CD14-positive monocyte (primary cell): ENCODE results near the gene SERTAD2. TPM values are rescaled to one million over a fixed set of nuclear protein-coding genes. Genes with fewer than 3 reads are reported as not detected.
A peak's percentile ranks its signal among the peaks of the same experiment; 100 is the strongest.

Experiments used
- DNase-seq, 3 donors: peaks; one replicate each; pipeline ENCODE4 v3.0.0-alpha.2; 2011 to 2022
- H2AFZ ChIP-seq: 2 replicates; pipeline ENCODE4 v1.6.0; 2012; ENCODE audit warnings: mild to moderate bottlenecking, low read depth, low read length, inconsistent platforms; ENCODE audit not compliant: insufficient read depth, poor library complexity, severe bottlenecking
- H3K27ac ChIP-seq, 2 donors: 1 replicate in 1 of 2; 2 replicates in 1 of 2; pipeline ENCODE4 v1.5.1; 2012 to 2013; ENCODE audit warnings: low read length in 2 of 2, control low read depth in 1 of 2, inconsistent platforms in 1 of 2, low read depth in 1 of 2, mild to moderate bottlenecking in 1 of 2
- H3K27me3 ChIP-seq, 2 donors: one replicate each; pipeline versions ENCODE4 v1.6.0 to v1.6.1; 2011 to 2013; ENCODE audit warnings: low read length in 2 of 2; ENCODE audit not compliant: control insufficient read depth in 2 of 2, insufficient read depth in 2 of 2
- H3K36me3 ChIP-seq, 2 donors: replicated peaks in 1 of 2; 1 replicate in 1 of 2; 2 replicates in 1 of 2; pipeline versions ENCODE4 v1.5.1 to v1.6.1; 2012 to 2013; ENCODE audit warnings: low read length in 2 of 2, control low read depth in 1 of 2, inconsistent platforms in 1 of 2, mild to moderate bottlenecking in 1 of 2; ENCODE audit not compliant: insufficient read depth in 2 of 2, control insufficient read depth in 1 of 2
- H3K4me1 ChIP-seq, 2 donors: 1 replicate in 1 of 2; 2 replicates in 1 of 2; pipeline versions ENCODE4 v1.5.1 to v1.6.1; 2012 to 2013; ENCODE audit warnings: low read length in 2 of 2, control low read depth in 1 of 2, inconsistent platforms in 1 of 2, mild to moderate bottlenecking in 1 of 2, moderate library complexity in 1 of 2; ENCODE audit not compliant: insufficient read depth in 2 of 2, control insufficient read depth in 1 of 2
- H3K4me2 ChIP-seq: replicated peaks from 2 replicates; pipeline ENCODE3; 2012; ENCODE audit warnings: low read length, moderate library complexity, mild to moderate bottlenecking; ENCODE audit not compliant: poor library complexity, severe bottlenecking; ENCODE audit errors: extremely low read depth
- H3K4me3 ChIP-seq, 3 experiments: fragments of 200-600 bp in 1 of 3; sonication (generic) in 1 of 3; replicated peaks in 1 of 3; 1 replicate in 2 of 3; 2 replicates in 1 of 3; pipeline ENCODE4 v1.5.1; 2011 to 2013; ENCODE audit warnings: low read length in 3 of 3, mild to moderate bottlenecking in 3 of 3, control low read depth in 2 of 3, low read depth in 2 of 3, inconsistent platforms in 1 of 3, moderate library complexity in 1 of 3
- H3K79me2 ChIP-seq: 2 replicates; pipeline ENCODE4 v1.6.0; 2012; ENCODE audit warnings: mild to moderate bottlenecking, control low read depth, inconsistent platforms, low read length, moderate library complexity; ENCODE audit not compliant: insufficient read depth
- H3K9ac ChIP-seq: 2 replicates; pipeline ENCODE4 v1.6.0; 2017; ENCODE audit warnings: low read length, mild to moderate bottlenecking; ENCODE audit not compliant: insufficient read depth, poor library complexity, severe bottlenecking
- H3K9me3 ChIP-seq, 2 donors: replicated peaks in 1 of 2; 1 replicate in 1 of 2; 2 replicates in 1 of 2; pipeline versions ENCODE4 v1.5.1 to v1.6.1; 2012 to 2013; ENCODE audit warnings: low read length in 2 of 2, control low read depth in 1 of 2; ENCODE audit not compliant: control insufficient read depth in 1 of 2, insufficient read depth in 1 of 2
- H4K20me1 ChIP-seq: 2 replicates; pipeline ENCODE4 v1.6.0; 2012; ENCODE audit warnings: mild to moderate bottlenecking, low read length, control low read depth, moderate library complexity; ENCODE audit not compliant: insufficient read depth
- H3K27ac Mint-ChIP-seq, 7 donors: one replicate each; pipeline ENCODE4 v1.8.0; 2020; ENCODE audit warnings: mild to moderate bottlenecking in 7 of 7, mixed read lengths in 7 of 7, moderate library complexity in 6 of 7, inconsistent platforms in 2 of 7
- H3K27me3 Mint-ChIP-seq, 3 donors: one replicate each; pipeline ENCODE4 v1.8.0; 2021 to 2022; ENCODE audit warnings: low read depth in 3 of 3, mild to moderate bottlenecking in 3 of 3, mixed read lengths in 3 of 3, moderate library complexity in 3 of 3, inconsistent platforms in 1 of 3
- H3K36me3 Mint-ChIP-seq, 2 donors: one replicate each; pipeline ENCODE4 v1.8.0; 2020; ENCODE audit warnings: mixed read lengths in 2 of 2, inconsistent platforms in 1 of 2, mild to moderate bottlenecking in 1 of 2
- H3K4me1 Mint-ChIP-seq: one replicate; pipeline ENCODE4 v1.8.0; 2020; ENCODE audit warnings: mild to moderate bottlenecking, mixed read lengths
- H3K4me3 Mint-ChIP-seq, 2 donors: one replicate each; pipeline ENCODE4 v1.8.0; 2020; ENCODE audit warnings: mild to moderate bottlenecking in 2 of 2, mixed read lengths in 2 of 2, moderate library complexity in 1 of 2
- H3K9me3 Mint-ChIP-seq, 7 donors: one replicate each; pipeline ENCODE4 v1.8.0; 2020 to 2022; ENCODE audit warnings: mixed read lengths in 7 of 7, mild to moderate bottlenecking in 6 of 7, moderate library complexity in 6 of 7, inconsistent platforms in 2 of 7
- CTCF ChIP-seq: fragments of 200-600 bp; IDR thresholded peaks from one replicate; pipeline ENCODE4 v1.8.0; 2022; ENCODE audit warnings: antibody characterized with exemption, mild to moderate bottlenecking
- WGBS: methylation state at CpG from one replicate; pipeline ENCODE4 v1.1.5; 2013; ENCODE audit warnings: missing lambda C conversion rate; ENCODE audit not compliant: insufficient coverage; 5-methylcytosine and 5-hydroxymethylcytosine counted together
- intact Hi-C, 2 donors: fragments of 100-400 bp; cut with micrococcal nuclease; formaldehyde crosslinking; loops; one replicate each; pipeline versions ENCODE4 v1.15.0 to v1.15.1; 2023
- polyA plus RNA-seq, 3 donors: library from polyadenylated mRNA; depleted of rRNA in 1 of 3; unstranded in 2 of 3; stranded (reverse) in 1 of 3; fragments of 300-500 nt in 2 of 3; fragments of >200 nt in 1 of 3; fragmentation: Illumina TruSeq in 2 of 3; gene quantifications; 1 replicate in 2 of 3; 2 replicates in 1 of 3; pipeline ENCODE4 v1.2.3, GENCODE V29; 2012 to 2021

SERTAD2 gene
- polyA plus RNA-seq, 3 donors: 8.5 to 68.7 (median 8.8) TPM

- H3K9me3 Mint-ChIP-seq: peaks cover 0 to 6% (median 0%) of the 10 kb centered on the region in 7 donors
- Histone ChIP-seq H3K27ac (peak overlapping the region in 1 of 2 donors; percentile 86), H3K36me3 (no peaks in the 10 kb centered on the region), H3K27me3 (no peaks in the 10 kb centered on the region), H3K9me3 (no peaks in the 10 kb centered on the region), H3K9ac (no peak overlapping the region), H3K4me1 (peaks cover 38 to 40% of the 10 kb centered on the region in 2 donors), H3K79me2 (peaks cover 15% of the 10 kb centered on the region), H3K4me2 (no peak overlapping the region), H4K20me1 (no peaks in the 10 kb centered on the region), H2AFZ (no peak overlapping the region), H3K4me3 (no peak overlapping the region)
- intact Hi-C loops: loop anchor here (5.0 kb wide), 2 partner anchors 33 to 42 kb away; no protein-coding TSS in a partner anchor
- peak; percentile 23 to 78 (median 59) for DNase-seq
- TF ChIP-seq CTCF: no peak
- H3K36me3 Mint-ChIP-seq: peaks cover 0 to 7% of the 10 kb centered on the region in 2 donors
- no peaks in the 10 kb centered on the region for H3K27me3 Mint-ChIP-seq
- peaks cover 50% of the 10 kb centered on the region for H3K4me1 Mint-ChIP-seq
- WGBS: 100% methylated on average over 1 of the region's 4 CpGs
- no peak overlapping the region for H3K4me3 Mint-ChIP-seq
- H3K27ac Mint-ChIP-seq: peak overlapping the region; percentile 10 to 98 (median 80)
These were observed 45.1 kb upstream of the SERTAD2 start for GRCh38 chr2:64698668-64699444.

- no peaks in the 10 kb centered on the region for H3K36me3 ChIP-seq
- intact Hi-C loops: loop anchor here (5.0 kb wide), 2 partner anchors 34 to 41 kb away; no protein-coding TSS in a partner anchor
- WGBS: 86% methylated on average over 1 of the region's 2 CpGs
- Mint-ChIP-seq H3K27me3 (no peaks in the 10 kb centered on the region), H3K4me1 (peaks cover 50% of the 10 kb centered on the region), H3K4me3 (no peak overlapping the region), H3K36me3 (peaks cover 0 to 7% of the 10 kb centered on the region in 2 donors), H3K27ac (peak overlapping the region in 3 of 7 donors; percentile 9 to 70 (median 49)), H3K9me3 (peaks cover 0 to 6% (median 0%) of the 10 kb centered on the region in 7 donors)
- peaks cover 38 to 40% of the 10 kb centered on the region in 2 donors for H3K4me1 ChIP-seq
- H2AFZ ChIP-seq: no peak overlapping the region
- H3K9ac ChIP-seq: no peak overlapping the region
- H3K4me2 ChIP-seq: no peak overlapping the region
- no peaks in the 10 kb centered on the region for H3K9me3 ChIP-seq
- H3K27me3 ChIP-seq: no peaks in the 10 kb centered on the region
- peaks cover 15% of the 10 kb centered on the region for H3K79me2 ChIP-seq
- no peaks in the 10 kb centered on the region for H4K20me1 ChIP-seq
- H3K27ac ChIP-seq: peak overlapping the region in 1 of 2 donors; percentile 32
- H3K4me3 ChIP-seq: no peak overlapping the region
- TF ChIP-seq CTCF: no peak
- peak in 1 of 3 donors; percentile 46 for DNase-seq
These were observed 44.5 kb upstream of the SERTAD2 start for GRCh38 chr2:64698177-64698643.
